ENCODE data around the gene MCHR1.

DNA sequence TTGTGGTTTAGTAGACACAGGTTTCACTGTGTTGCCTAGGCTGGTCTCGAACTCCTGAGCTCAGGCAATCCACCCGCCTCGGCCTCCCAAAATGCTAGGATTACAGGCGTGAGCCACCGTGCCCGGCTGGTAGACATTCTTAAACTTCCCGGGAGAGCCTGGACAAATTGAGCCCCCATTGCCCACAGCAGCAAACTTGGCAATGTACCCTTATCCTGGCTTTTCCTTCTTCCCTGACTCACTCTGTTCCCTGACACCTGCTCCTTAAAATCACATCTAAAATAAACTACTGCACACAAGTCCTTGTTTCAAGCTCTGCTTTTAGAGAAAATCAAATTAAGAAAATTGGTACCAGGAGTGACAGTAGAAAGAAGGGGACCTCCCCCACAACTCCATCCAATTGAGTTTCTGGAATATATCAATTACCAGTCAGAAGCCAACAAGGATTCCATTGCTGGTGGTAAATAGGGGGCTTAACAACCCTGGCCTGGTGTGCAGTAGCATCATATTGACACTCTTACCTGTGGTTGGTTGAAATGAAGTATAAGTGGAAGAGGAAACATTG, 7.4 kb upstream of the MCHR1 start:
- no peak for TF ChIP-seq TAL1 (IDR thresholded peaks at IDR 0.05)
- TF ChIP-seq ZNF507 (tag; conservative IDR thresholded peaks at IDR 0.05) = no peak
- TF ChIP-seq, protein P1, sequence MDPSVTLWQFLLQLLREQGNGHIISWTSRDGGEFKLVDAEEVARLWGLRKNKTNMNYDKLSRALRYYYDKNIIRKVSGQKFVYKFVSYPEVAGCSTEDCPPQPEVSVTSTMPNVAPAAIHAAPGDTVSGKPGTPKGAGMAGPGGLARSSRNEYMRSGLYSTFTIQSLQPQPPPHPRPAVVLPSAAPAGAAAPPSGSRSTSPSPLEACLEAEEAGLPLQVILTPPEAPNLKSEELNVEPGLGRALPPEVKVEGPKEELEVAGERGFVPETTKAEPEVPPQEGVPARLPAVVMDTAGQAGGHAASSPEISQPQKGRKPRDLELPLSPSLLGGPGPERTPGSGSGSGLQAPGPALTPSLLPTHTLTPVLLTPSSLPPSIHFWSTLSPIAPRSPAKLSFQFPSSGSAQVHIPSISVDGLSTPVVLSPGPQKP (CRISPR knock-in tag; IDR thresholded peaks at IDR 0.05) = no peak
- no peak for TF ChIP-seq STAG1 (CRISPR knock-in tag; IDR thresholded peaks at IDR 0.05; ENCODE audit: borderline replicate concordance)
- TF ChIP-seq, protein P2, sequence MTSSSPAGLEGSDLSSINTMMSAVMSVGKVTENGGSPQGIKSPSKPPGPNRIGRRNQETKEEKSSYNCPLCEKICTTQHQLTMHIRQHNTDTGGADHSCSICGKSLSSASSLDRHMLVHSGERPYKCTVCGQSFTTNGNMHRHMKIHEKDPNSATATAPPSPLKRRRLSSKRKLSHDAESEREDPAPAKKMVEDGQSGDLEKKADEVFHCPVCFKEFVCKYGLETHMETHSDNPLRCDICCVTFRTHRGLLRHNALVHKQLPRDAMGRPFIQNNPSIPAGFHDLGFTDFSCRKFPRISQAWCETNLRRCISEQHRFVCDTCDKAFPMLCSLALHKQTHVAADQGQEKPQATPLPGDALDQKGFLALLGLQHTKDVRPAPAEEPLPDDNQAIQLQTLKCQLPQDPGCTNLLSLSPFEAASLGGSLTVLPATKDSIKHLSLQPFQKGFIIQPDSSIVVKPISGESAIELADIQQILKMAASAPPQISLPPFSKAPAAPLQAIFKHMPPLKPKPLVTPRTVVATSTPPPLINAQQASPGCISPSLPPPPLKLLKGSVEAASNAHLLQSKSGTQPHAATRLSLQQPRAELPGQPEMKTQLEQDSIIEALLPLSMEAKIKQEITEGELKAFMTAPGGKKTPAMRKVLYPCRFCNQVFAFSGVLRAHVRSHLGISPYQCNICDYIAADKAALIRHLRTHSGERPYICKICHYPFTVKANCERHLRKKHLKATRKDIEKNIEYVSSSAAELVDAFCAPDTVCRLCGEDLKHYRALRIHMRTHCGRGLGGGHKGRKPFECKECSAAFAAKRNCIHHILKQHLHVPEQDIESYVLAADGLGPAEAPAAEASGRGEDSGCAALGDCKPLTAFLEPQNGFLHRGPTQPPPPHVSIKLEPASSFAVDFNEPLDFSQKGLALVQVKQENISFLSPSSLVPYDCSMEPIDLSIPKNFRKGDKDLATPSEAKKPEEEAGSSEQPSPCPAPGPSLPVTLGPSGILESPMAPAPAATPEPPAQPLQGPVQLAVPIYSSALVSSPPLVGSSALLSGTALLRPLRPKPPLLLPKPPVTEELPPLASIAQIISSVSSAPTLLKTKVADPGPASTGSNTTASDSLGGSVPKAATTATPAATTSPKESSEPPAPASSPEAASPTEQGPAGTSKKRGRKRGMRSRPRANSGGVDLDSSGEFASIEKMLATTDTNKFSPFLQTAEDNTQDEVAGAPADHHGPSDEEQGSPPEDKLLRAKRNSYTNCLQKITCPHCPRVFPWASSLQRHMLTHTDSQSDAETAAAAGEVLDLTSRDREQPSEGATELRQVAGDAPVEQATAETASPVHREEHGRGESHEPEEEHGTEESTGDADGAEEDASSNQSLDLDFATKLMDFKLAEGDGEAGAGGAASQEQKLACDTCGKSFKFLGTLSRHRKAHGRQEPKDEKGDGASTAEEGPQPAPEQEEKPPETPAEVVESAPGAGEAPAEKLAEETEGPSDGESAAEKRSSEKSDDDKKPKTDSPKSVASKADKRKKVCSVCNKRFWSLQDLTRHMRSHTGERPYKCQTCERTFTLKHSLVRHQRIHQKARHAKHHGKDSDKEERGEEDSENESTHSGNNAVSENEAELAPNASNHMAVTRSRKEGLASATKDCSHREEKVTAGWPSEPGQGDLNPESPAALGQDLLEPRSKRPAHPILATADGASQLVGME (CRISPR knock-in tag; IDR thresholded peaks at IDR 0.05) = no peak
- no peak for TF ChIP-seq SMC3 (conservative IDR thresholded peaks at IDR 0.05; ENCODE audit: insufficient read depth, low read depth, low read length)
- no peak for TF ChIP-seq ZNF146 (CRISPR knock-in tag; IDR thresholded peaks at IDR 0.05; ENCODE audit: unreplicated experiment)

Measured in K562 (cell line).